GM21786 (cell line): ENCODE measurements around the gene RAD51B.
"Not testable (repeated sequence)": the region's sequence is repeated elsewhere in the genome, so short reads cannot be mapped to it uniquely, and the experiment has no call there.

Experiments
- ATAC-seq: cut with Tn5 transposase; IDR thresholded peaks from one replicate; pipeline ENCODE4 v1.9.1; 2021; ENCODE audit not compliant: unreplicated experiment

The RAD51B gene

DNA sequence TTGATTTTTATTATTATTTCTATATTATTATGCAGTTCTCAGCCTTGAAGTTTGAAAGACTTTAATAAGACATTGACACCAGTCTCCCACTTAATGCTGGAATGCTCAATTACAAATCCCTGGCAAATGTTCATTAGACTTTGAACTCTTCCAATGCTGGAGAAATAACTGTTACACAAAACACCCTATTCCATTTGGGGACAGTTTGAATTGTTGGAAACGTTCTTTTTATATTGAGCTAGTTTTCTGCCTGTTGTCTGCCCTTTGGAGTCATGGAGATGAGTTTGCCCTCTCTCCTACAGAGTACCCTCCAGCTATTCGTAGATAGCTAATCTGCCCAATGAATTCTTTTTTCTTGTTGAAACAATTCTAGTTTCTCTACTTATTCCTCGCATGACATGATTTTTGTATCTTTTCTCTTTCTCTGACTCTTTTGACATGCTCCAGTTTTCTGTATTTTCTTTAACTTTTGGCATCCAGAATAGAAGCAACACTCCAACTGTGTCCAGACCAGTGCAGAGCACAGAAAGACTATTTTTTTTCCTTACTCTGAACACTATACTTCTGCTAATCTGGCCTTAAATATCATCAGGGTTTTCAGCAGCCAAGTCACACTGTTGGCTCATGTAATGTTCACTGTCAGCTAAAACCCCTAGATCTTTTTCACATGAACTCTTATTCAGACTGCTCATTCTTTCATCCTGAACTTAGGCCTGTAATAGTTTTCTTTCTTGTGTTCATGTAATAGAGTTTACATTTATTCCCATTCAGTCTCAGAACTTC is 379.3 kb downstream of the RAD51B start:
- no peak for ATAC-seq

DNA sequence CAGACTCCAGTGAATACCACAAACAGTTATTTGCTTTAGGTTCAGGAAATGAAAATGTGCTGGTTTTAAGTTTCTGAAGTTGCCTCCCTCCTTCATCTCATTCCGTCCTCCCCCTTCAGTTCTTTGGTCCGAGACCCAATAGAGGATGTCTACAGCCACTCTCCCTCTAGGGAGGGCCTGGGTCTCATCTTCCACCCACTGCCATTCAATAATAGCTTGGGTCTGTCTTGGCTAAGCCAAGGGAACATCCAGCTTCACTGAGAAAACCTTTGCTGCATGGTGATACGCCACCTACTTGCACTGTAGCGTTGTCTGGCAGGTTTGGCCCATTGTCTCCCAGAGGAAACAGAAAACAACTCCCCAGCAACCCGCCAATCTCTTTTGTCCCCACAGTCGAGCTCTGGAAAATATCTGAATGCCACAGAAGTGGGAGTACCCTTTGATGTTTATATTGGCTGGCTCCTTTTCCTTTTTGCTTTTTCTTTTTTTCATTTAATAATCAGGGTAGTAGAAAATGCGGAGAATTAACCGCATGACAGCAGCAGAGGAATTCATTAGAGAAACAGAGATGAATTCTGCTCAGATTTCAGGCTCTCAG is 380.1 kb downstream of the RAD51B start:
- no peak for ATAC-seq

DNA sequence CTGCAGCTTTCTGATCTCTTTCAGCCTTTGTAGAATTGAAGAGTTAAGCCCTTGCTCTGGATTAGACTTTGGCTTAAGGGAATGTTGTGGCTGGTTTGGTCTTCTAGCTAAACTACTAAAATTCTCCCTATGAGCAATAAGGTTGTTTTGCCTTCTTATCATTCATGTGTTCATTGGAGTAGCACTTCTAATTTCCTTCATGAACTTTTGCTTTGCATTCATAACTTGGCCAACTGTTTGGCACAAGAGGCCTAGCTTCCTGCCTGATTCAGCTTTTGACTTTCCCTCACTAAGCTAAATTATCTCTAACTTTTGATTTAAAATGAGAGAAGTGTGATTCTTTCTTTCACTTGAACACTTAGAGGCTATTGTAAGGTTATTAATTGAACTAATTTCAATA is 384.3 kb downstream of the RAD51B start:
- no peak for ATAC-seq

DNA sequence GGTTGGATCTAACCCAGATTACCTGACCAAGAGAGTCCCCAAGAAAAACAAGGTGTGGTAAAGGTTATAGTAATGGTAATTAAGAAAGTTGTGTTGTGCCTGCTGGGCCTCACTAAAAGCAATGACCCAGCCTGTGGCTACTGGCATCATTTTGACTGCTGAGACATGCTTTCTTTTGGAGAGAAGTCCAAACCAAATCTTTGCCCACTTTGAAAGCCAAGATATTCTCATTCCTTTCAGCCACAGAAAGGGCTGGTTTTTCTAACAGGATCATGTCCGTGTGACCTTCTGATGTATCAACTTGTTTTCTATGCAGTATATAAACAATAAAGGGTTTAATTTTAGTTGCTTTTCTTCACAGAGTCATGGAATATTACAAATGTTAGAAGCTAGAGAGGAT is 388.6 kb downstream of the RAD51B start:
- no peak for ATAC-seq

DNA sequence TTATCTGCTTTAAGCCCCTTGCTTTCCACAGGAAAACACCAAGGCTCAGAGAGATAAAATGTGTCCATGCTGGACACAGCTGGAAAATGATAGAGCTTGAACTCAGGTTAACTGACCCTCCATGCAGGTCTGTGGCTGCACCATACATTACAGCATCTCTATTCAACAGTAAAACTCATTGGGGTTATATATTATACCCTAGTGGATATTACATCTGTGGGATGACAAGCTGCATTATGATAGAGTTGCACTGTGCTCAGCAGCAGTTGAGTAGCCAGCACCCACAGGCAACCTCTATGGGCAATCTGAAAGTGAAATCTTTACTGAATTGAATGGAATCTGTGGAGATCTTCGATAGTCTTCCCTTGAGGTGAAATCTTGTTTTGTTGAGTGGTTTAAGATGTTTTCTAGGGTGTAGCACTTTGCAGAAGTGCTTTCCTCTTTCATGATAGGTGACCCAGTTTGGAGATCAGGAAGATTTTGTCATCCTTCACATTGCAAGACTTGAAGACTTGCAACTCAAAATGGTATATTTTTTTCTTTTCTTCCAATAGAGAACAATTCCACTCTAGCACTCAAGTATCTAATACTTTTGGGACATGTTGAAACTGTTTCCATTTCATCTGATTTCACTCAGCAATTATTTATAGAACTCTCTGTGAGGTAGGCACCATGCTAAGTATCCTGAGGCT is 389.2 kb downstream of the RAD51B start:
- ATAC-seq, result no peak

DNA sequence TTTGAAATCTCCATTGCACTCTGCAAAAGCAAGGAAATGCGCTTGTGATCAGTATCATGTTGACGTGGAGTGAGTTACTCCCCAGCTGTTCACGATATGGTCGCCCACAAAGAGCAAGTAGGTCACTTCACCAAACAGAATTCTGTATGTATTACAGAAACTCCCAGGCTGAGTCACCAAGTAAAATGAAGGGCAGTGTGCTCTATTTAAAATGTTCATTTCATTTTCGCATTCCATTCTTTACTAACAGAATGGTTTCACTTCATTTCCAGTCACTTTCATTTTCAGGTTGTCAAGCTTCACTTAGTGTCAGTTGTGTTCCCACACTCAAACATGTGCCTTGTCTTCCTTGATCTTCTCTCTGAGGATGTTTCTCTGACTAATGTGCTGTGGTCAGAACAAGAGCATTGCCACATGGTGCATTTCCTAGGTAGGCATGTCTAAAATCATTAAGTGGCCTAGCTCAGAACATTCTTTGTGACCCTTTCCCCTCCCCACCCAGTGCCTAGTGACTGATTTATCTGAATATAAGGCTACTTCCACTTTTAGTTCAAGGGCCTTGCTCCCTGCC is 391.2 kb downstream of the RAD51B start:
- ATAC-seq, result peak; percentile 90

DNA sequence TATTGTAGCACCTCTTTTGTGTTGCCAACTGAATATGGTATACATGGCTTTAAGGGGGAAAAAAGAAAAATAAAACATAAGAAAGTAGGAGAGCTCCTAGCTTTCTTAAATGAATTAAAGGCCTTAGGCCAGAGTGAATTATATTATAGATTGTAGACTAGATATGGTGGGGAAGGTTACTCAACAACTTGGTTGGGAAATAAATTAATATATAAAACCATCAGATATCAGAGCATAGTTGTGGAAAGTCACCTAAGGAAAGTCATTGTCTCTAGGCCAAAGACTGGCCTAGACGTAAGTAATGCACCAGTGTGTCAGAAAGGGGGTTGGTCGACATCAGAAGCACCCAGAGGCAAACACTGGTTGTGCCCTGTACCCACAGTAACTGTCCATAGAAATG is 391.8 kb downstream of the RAD51B start:
- ATAC-seq, result no peak

DNA sequence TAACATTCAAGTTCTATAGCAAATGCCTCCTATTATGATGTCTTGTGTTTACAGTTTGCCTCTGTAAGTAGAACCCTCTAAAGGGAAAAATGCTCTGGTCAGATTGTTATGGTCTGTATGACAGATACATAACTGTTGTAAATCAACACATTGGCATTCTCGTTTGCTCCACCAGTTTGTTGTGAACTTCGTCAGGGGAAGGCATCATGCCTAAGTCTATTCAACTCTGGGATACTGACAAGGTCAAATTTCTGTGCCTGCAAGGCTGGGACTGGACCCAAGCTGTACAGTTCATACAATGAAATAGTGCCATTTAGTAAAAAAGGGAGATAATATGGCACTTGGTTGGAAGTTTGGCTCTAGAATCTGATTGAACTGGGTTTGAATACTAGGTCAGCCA is 392.3 kb downstream of the RAD51B start:
- ATAC-seq, result no peak

DNA sequence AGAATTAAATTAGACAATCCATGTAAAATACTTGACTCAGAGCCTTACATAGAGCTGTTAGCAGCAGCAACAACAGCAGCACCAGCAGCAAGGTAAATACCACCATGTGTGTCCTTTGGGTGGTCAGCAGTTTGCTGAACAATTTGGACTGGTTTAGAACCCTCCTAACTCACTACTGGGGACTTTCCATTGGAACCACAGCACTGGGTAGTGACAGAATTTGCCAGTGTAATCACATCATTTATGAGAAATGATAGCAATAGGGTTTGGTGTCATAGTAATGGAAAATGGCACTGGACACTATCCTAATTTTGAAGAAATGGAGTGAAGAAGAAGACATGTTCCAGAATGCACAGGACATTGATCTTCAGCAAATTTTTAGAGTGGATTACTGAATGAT is 392.8 kb downstream of the RAD51B start:
- ATAC-seq, result no peak

DNA sequence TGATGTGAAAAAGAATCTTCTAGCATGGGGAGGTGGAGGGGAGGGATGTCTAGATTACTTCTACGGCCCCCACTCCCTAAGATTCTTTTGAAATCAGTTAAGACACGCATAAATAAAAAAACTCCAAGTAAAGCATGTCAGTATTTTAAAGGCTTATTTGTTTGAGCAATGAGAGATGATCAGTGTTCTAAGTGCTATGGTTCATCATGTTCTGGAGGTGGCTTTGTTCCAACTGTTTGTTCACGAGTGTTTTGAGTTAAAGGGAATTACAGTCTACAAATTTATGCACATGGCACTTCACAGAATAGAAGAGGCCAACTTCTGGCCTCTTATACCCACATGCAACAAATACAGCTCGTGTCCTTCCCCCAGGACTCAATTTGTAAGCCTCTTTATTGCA is 394.9 kb downstream of the RAD51B start:
- no peak for ATAC-seq

DNA sequence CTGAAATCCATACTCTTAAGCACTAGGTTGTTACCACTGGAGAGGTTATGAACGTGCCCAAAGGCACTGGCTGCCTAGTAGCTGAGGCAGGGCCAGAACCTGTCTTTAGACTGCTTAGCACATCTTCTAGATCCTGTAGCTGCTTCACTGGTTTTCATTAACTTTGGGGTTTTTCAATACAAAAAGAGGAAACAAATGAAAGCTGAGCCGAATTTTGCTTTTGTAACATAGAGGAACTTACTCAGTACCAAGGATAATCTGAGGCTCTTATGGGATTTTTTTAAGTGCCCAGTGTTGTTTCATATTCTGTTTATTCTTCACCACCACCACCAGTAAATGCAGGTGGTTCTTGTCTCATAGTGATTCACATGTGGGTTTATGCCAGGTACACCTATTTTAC is 396.1 kb downstream of the RAD51B start:
- ATAC-seq, result no peak

DNA sequence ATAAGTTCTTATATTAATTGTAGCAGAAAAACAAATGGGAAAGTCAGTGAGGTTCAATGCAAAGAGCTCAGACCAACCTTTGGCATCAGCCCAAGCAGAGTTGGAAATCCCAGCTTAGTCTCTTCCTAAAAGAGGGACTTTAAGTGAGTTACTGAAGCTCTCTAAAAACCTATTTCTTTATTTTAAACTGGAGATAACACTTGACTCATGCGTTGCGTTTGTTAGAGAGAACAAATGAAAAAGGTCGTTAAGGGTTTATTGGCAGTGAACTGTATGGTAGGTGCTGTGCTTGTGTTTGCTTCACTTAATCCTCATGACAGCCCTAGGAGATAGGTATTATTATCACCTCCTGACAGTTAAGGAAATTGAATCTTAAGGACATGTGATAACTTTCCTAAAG is 396.5 kb downstream of the RAD51B start:
- no peak for ATAC-seq

DNA sequence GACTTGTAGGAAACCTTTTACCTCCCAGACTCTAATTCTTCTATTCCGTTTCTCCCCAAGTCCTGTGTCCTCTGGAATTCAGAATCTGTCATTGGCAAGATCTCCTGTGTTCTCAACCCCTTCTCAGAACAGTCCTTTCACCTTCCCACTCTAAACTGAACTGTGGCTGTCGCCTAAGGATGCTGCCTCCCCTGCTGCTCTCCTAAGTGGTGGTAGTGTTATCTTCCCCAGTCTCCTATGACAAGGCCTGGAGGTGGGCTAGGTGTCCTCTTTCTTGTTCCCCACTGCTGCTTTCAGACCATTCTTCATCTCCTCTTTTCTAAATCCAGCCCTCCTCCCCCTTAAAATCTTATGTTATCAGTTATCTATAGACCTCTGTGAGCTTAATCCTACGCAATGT is 397.4 kb downstream of the RAD51B start:
- ATAC-seq, result no peak

DNA sequence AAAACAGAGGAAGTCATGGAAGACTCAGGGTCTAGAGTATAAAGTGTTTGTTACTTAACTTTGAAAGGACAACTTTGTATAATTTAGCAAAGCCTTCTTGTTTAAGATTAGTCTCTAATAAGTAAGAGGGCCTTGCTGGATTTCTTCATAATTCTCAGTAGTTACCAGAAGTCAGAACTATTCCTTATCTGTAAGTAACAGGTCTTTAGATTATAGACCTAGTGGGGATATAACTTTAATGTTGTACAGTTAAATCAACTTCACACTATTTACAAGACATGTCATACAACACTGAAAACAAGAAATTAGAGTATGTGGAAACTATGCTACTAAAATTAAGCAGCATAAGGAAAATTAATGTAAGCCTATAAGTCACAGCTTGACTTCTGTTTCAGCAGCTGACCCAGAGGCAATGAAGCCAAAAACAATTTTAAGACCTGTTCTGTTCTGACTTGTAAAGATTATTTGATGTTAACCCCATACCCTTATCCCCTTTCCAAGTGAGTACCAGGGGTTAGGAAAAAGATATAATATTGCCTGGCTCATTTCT is 398.3 kb downstream of the RAD51B start:
- ATAC-seq, result no peak

DNA sequence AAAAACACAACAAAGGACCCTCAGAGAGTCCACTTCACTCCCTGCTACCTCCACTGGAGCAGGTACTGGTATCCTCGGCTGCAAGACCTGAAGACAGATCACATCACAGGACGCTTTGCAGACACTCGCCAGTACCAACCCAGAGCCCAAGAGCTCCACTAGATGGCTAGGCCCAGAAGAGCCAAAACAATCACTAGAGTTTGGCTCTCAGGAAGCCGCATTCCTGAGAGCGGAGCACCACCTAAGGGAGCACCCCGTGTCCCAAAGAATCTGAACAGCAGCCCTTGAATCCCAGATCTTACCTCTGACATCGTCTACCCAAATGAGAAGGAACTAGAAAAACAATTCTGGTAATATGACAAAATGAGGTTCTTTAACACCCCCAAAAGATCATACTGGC is 399.8 kb downstream of the RAD51B start:
- no peak for ATAC-seq

DNA sequence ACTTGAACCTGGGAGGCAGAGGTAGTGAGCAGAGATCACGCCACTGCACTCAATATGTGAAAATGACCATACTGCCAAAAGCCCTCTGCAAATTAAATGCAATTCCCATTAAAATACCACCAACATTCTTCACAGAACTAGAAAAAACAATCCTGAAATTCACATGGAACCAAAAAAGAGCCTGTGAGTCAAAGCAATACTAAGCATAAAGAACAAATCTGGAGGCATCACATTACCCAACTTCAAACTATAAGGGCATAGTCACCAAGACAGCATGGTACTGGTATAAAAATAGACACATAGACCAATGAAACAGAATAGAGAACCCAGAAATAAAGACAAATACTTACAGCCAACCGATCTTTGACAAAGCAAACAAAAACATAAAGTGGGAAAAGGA is 401.5 kb downstream of the RAD51B start:
- not testable (repeated sequence) for ATAC-seq

DNA sequence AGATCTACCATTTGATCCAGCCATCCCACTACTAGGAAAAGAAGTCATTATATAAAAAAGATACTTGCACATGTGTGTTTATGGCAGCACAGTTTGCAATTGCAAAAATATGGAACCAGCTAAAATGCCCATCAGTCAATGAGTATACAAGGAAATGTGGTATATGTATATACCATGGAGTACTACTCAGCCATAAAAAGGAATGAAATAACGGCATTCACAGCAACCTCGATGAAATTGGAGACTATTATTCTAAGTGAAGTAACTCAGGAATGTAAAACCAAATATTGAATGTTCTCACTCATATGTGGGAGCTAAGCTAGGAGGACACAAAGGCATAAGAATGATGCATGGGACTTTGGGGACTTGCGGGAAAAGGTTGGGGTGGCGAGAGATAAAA is 402.6 kb downstream of the RAD51B start:
- no peak for ATAC-seq

DNA sequence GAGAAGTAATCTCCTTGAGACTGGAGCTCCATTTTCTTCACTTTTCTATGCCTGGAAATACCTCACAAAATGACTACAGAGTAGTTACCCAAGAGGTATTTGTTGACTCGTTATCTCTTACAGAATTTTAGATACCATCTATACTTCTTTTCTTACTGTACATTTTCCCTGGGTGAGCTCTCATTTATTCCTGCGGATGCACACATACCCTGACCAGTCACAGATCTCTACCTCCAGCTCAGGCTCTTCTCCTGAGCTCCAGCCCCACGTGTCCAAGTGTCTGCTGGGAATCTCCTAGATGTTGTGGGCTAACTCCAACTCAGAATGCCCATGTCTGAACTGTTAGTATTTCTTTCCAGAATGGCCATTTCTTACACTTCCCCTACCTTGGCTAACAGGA is 403.1 kb downstream of the RAD51B start:
- ATAC-seq, result no peak

DNA sequence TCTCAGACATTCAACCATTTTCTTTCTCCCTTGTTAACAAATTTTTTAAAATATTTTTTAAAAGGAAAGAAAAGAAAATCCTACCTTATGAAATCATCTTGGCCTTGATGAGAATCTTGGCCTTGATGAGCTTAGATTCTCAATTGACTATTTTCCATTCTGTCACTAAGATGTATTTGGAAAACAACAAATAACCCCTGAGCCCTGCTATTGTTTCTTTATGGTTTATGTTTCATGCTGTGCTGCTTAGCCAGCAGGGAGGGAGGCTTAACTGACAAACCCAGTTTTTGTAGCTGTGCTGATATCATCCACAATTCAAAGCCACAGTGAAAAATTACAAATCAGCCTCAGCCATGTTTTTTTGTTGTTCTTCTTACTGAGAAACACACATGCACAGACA is 404.1 kb downstream of the RAD51B start:
- no peak for ATAC-seq

DNA sequence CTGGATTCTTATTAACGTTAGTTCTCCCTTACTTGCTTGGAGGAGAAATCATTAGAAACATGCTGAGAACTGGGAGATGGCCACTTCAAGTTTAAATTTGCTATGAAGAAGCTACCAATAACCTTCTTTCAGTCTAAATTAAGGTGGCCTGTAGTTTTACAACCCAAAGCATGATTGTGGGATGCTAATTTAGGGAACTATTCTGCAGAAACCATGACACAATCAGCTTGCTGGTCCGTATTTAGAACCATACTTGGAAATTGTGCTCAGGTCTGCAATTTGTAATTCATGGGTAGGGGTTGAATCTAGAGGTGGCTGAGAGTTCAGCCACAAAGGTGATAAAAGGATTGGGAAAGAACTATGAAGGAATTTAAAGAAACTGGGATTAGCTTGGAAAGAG is 405.7 kb downstream of the RAD51B start:
- no peak for ATAC-seq

DNA sequence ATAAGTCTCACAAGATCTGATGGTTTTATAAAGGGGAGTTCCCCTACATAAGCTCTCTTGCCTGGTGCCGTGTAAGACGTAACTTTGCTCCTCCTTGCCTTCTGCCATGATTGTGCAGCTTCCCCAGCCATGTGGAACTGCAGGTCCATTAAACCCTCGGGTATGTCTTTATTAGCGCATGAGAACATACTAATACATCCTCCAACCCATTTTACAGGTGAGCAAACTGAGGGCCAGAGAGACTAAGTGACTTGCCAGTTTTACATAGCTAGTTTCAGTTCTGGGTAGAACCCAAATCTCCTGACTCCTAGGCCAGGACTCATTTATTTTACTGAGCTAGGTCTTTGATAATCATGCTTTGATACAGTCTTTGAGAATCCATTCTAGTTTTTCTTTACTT is 406.9 kb downstream of the RAD51B start:
- ATAC-seq, result no peak

DNA sequence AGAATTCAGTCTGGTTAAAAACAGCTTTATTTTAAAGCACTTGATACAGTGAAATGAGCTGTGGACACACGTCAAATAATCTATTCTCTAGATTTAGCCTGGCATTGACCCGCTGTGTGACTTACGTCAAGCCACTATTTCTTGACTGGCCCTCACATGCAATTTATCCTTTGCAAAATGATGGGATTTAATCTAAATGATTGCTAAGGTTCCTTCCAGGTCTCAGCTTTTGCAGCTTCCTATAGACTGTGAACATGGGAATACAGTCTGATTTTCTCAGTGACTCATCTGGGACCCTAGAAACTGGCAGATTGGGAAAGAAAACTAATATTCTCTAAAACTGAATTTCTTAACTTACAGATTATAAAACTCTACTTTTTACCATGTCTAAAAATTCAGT is 409.1 kb downstream of the RAD51B start:
- ATAC-seq, result no peak
